Fibroblast of villous mesenchyme (primary cell): ENCODE data around the gene PLA2G15. TPM values are rescaled to one million over a fixed set of nuclear protein-coding genes. Genes with fewer than 3 reads are reported as not detected.

ENCODE experiments used
- DNase-seq: peaks from one replicate; pipeline ENCODE4 v3.0.0-alpha.2; 2010; ENCODE audit warnings: low read depth
- H3K4me3 ChIP-seq: 2 replicates; pipeline ENCODE4 v1.5.1; 2011; ENCODE audit warnings: low read depth, mild to moderate bottlenecking, low read length
- total RNA-seq: library from RNA; depleted of rRNA; stranded (reverse); fragments of >200 nt; gene quantifications from 2 replicates; pipeline ENCODE4 v1.2.3, GENCODE V29; 2012
- TF ChIP-seq, protein P1 (sequence below): IDR thresholded peaks from 2 replicates; pipeline ENCODE4 v1.5.1; 2012; ENCODE audit warnings: low read depth, mild to moderate bottlenecking, low read length; ENCODE audit not compliant: insufficient read depth

The PLA2G15 gene
- total RNA-seq, 1 donor, result 19.9 TPM

DNA sequence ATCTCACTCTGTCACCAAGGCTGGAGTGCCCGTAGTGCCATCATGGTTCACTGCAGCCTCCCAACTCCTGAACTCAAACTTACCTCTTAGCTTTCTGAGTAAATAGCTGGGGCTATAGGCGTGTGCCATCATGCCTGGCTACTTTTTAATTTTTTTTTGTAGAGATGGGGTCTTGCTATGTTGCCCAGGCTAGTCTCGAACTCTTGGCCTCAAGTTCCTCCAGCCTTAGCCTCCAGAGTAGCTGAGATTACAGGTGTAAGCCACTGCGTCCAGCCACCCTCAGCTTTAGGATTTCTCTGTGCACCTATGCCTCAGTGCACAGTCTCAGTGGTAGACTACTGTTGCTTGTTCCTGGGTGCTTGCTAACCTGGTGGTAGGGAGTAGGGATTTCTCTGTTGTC is 24.6 kb downstream of the PLA2G15 start:
- TF ChIP-seq, protein P1, sequence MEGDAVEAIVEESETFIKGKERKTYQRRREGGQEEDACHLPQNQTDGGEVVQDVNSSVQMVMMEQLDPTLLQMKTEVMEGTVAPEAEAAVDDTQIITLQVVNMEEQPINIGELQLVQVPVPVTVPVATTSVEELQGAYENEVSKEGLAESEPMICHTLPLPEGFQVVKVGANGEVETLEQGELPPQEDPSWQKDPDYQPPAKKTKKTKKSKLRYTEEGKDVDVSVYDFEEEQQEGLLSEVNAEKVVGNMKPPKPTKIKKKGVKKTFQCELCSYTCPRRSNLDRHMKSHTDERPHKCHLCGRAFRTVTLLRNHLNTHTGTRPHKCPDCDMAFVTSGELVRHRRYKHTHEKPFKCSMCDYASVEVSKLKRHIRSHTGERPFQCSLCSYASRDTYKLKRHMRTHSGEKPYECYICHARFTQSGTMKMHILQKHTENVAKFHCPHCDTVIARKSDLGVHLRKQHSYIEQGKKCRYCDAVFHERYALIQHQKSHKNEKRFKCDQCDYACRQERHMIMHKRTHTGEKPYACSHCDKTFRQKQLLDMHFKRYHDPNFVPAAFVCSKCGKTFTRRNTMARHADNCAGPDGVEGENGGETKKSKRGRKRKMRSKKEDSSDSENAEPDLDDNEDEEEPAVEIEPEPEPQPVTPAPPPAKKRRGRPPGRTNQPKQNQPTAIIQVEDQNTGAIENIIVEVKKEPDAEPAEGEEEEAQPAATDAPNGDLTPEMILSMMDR, result no peak
- no peak overlapping the region for H3K4me3 ChIP-seq
- no peak for DNase-seq

DNA sequence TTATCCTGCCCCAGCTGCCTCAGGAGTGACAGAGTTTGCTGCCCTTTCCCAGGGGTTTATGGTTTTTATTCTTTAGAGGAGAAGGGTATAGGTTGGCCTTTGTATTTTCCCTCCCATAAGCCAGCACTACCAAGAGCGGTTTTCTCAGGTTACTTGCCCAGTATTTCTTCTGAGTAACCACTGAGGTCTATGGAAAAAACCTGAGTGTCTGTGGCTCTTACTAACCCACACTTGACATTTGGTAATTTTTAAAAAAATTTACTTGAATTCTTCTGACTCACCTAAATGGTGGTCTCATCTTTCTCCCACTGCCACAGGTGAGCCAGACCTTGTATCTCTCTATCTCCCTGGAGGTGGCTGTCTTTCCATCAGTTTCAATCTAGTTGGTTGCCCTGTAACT is 25.2 kb downstream of the PLA2G15 start:
- no peak for DNase-seq
- TF ChIP-seq, protein P1, result no peak
- no peak overlapping the region for H3K4me3 ChIP-seq

DNA sequence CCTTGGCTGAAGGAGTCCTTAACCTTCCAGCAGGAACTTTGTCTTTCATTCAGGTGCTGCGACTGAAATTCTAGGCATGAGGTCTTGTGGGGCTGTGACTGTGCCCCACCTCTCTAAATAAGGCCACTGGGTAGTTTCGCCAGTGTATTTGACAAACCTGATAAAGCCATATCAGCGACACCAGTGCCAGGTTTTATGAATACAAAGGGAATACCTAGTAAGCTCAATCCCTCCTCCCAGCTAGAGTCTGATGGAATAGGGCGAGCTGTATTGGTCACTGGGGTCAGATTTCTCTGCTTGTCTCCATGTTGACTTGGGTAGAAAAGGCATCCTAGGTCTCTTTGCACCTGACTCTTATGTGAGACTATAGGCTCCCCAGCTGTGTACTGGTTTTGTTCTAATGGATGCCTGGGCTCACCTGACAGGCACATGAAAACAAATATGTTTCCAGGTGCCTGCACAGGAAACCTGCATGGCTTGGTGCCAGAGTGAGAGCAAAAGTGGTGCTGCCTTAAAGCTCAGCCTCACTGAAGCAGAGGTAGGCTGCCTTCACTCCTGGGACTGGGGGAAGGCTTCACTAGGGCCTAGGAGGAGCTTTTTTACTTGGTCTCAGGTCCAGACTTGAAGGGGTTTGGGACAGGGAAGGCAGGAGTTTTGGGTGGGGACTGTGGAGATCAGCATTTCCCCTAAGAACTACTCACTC is 27.5 kb downstream of the PLA2G15 start:
- DNase-seq, result no peak
- TF ChIP-seq, protein P1, result no peak
- H3K4me3 ChIP-seq, result no peak overlapping the region

DNA sequence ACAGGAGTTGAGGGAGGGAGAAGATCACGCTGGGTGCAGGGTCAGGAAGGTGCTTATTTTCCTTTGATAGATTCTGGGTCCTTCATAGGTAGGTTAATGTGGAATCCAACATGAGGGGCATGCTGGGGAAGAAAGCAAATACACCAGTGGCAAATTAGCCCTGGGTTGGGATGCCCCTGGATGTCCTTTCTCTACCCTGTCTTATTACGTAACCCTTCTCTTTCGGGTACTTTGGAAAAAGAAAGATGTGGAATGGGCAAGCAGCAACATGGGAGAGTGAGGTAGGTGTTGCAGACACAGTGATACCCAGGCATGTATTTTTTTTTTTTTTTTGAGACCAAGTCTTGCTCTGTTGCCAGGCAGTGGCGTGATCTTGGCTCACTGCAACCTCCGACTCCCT is 28.3 kb downstream of the PLA2G15 start:
- no peak overlapping the region for H3K4me3 ChIP-seq

DNA sequence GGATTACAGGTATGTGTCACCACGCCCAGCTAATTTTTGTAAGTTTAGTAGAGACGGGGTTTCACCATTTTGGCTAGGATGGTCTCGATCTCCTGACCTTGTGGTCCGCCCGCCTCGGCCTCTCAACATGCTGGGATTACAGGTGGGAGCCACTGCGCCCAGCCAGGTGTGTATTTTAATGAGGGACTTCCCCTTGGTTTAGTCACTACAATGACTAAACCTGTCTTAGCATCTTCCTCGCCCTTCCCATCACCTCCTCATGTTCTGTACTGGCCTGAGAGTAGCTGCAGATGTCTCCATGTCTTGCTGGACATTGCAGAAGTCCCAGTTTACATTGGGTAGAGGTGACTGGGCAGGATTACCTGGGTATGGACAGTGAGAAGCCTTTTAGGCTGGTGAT is 28.7 kb downstream of the PLA2G15 start:
- DNase-seq, result no peak
- TF ChIP-seq, protein P1, result no peak
- no peak overlapping the region for H3K4me3 ChIP-seq

More for the DNA sequence above, 28.3 kb downstream of the PLA2G15 start:
- DNase-seq, result no peak
- TF ChIP-seq, protein P1, result no peak

DNA sequence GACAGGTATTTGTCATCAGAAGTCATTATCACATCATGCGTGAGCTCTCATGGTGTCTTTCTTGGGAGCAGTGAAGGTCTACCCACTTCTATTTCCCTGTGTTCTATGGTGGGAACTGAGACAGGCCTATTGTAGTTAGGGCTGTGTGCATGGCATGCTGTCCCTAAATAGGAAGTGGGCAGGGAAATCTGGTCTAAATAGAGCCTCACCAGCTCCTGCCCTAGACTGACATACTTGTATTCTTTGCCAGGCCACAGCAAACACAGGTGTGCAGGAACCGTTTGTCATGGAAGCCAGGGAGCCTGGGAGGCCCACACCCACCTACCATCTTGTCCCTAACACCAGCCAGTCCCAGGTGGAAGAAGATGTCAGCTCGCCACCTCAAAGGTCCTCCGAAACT is 29.3 kb downstream of the PLA2G15 start:
- no peak for DNase-seq
- H3K4me3 ChIP-seq, result no peak overlapping the region
- TF ChIP-seq, protein P1, result no peak
